Cardiac fibroblast (primary cell): Measurements from ENCODE around the gene LENG8.
A peak's percentile ranks its signal among the peaks of the same experiment; 100 is the strongest.
"Not testable (repeated sequence)": the region's sequence is repeated elsewhere in the genome, so short reads cannot be mapped to it uniquely, and the experiment has no call there.

ENCODE experiments used
- DNase-seq, 2 donors: peaks; one replicate each; pipeline versions ENCODE4 v3.0.0 to v3.0.0-alpha.2; 2010; ENCODE audit warnings: low read depth in 2 of 2
- H3K4me3 ChIP-seq, 2 donors: replicated peaks in 1 of 2; 1 replicate in 1 of 2; 2 replicates in 1 of 2; pipeline ENCODE4 v1.5.1; 2011; ENCODE audit warnings: low read depth in 2 of 2, low read length in 2 of 2, mild to moderate bottlenecking in 2 of 2, moderate library complexity in 1 of 2
- TF ChIP-seq, protein P1 (sequence below): IDR thresholded peaks from one replicate; pipeline ENCODE4 v1.5.1; 2011; ENCODE audit warnings: low read depth, mild to moderate bottlenecking, low read length, inconsistent platforms

LENG8 gene

DNA sequence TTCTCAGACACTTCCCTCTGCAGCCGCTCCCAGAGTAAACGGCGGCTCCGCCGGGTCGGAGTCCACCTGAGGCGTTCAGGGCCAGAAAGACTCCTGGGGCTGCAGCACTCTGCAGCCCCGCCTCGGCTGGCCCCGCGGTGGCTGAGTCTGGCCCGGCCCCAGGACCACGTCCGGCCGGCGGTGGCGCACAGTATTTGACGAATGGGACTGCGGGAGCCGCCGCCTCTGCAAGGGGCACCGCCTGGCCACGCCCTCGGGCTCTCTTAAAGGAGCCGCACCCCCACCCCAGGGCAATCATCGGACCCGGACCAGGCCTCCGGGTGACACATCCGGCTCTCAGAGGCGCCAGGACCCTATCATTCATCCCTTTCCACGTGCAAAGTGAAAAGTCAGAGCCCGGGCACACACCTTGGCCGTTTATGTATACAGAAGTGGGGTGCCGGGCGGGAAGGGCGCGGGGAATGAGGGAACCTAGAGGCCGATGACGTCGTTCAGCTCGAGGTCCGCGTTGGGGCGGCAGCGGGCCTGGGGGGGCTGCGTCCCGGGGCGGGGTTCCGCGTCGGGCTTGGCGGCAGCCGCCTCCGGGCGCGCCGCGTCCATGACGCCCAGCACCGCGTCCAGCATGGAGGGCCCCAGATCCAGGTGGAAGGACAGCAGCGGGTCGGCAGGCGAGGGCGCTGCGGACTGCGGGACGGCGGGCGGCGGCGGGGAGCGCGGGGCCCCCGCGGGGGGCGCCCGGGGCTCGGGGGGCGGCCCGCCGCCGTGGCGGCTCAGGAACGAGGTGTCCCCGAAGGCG is 15.8 kb downstream of the LENG8 start:
- DNase-seq, result peak; percentile 81 to 88
- TF ChIP-seq, protein P1, sequence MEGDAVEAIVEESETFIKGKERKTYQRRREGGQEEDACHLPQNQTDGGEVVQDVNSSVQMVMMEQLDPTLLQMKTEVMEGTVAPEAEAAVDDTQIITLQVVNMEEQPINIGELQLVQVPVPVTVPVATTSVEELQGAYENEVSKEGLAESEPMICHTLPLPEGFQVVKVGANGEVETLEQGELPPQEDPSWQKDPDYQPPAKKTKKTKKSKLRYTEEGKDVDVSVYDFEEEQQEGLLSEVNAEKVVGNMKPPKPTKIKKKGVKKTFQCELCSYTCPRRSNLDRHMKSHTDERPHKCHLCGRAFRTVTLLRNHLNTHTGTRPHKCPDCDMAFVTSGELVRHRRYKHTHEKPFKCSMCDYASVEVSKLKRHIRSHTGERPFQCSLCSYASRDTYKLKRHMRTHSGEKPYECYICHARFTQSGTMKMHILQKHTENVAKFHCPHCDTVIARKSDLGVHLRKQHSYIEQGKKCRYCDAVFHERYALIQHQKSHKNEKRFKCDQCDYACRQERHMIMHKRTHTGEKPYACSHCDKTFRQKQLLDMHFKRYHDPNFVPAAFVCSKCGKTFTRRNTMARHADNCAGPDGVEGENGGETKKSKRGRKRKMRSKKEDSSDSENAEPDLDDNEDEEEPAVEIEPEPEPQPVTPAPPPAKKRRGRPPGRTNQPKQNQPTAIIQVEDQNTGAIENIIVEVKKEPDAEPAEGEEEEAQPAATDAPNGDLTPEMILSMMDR, result no peak
- H3K4me3 ChIP-seq, result peak overlapping the region; percentile 49 to 61

DNA sequence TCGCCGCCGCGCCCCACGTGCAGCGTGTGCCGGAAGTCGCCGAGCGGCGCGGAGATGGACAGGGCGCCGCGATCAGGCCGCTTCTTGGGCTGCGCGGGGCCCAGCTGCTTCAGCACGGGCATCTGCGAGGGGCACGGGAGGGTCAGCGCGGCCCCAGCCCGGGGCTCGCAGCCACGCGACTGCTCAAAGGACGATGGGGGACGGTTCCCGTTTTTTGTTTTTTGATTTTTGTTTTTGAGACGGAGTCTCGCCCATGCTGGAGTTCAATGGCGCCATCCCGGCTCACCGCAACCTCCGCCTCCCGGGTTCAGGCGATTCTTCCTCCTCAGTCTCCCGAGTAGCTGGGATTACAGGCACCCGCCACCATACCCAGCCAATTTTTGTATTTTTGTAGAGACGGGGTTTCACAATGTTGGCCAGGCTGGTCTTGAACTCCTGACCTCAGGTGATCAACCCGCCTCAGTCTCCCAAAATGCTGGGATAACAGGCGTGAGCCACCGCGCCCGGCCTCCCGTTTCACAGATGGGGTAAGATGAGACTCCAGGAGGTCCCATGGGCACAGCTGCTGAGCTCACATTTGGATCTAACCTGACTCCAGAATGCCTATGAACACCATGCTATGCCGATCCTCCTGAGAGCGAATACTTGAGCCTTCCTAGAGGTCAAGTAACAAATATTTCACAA is 16.6 kb downstream of the LENG8 start:
- no peak for DNase-seq
- TF ChIP-seq, protein P1, result no peak
- no peak overlapping the region for H3K4me3 ChIP-seq

DNA sequence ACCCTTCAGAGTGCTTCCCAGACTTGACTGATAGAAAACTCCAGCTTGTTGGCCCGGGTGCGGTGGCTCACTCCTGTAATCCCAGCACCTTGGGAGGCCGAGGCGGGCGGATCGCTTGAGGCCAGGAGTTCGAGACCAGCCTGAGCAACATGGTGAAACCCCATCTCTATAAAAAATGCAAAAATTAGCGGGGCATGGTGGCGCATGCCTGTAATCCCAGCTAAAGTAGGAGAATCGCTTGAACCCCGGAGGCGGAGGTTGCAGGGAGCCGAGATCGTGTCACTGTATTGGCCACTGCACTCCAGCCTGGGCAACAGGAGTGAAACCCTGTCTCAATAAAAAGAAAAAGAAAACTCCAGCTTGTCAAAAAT is 17.1 kb downstream of the LENG8 start:
- H3K4me3 ChIP-seq, DNase-seq: not testable (repeated sequence)

DNA sequence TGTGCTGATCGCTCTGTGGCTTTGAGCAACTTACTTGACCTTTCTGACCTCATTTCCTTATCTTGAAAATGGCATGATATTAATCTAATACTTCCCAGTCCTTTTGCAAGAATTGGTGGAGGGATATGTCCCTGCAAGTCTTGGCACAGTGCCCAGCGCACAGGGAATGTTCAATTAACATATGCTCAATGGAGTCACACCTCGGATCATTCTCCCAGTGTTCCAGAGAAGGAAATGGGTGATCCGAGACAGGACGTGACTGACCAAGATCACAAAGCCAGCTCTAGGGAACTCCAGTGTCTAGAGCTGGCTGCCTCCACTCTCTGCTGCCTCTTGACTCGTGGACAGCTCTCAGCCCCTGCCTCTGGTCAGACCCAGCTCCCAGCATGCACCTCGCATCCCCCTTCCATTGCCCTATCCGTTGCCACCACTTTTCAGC is 20.5 kb downstream of the LENG8 start:
- TF ChIP-seq, protein P1, result no peak
- DNase-seq, result no peak
- H3K4me3 ChIP-seq, result no peak overlapping the region

DNA sequence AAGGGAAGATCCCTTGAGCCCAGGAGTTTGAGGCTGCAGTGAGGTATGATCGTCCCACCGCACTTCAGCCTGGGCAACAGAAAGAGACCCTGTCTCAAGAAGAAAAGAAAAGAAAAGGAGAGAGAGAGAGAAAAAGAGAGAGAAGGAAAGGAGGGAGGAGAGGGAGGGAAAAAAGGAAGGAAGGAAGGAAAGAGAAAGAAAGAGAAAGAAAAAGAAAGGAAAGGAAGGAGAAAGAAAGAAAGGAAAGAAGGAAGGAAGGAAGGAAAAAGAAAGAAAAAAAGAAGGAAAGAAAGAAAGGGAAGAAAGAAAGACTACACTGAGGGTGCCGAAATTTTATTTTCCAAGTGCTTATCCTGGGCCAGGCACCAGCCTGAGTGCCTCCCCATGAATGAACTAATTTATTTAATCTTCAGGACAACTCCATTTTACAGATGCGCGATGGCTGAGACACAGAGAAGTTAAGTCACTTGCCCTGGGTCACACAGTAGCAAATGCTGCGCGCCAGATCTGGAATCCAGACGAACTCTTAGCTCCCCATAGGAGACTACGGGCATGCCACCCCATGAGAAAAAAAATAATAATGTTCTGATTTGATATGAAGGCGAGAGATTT is 21.4 kb downstream of the LENG8 start:
- TF ChIP-seq, protein P1, result no peak
- H3K4me3 ChIP-seq, result no peak overlapping the region
- no peak for DNase-seq

DNA sequence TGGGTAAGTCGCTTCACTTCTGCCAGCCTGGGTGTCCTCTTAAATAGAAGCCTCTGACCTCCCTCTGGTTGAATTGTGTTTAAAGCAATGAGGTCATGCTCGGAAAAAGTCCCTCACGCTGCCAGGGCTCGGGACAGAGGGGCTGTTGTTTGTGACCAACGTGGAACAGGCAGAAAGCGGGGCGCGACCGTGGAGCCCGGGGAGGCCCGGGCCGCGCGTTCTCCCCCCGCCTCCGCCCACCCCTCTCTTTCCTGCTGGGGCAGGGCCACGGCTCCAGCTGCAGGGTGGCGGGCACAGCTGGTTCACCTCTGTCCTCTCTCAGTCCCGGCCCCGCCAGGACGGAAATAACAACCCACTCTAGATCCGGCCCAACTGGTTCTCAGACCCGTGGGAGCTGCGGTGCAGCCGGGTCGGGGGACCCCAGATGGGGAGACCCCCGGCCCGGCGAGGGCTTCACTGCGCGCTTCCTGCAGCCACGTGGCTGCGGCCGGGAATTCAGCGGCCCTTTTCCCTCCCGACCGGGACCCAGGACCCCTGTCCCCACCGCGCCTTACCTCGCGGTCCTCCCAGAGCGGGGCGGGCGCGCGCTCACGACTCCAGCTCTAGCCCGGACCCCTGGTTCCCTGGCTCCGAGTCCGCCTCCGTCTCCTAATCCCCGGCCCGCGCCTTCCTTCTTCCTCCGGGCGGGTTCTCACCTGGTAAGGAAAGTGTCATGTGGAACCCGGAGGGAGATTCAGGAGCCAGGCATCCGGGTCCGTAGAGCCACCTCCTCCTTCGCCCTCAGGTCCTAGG is 22.2 kb downstream of the LENG8 start:
- TF ChIP-seq, protein P1, result no peak
- peak in 1 of 2 donors; percentile 48 for DNase-seq
- H3K4me3 ChIP-seq, result peak overlapping the region; percentile 47 to 53
